HL-60/S4 (cell line): ENCODE data around the gene OR56B4.
"Not testable (repeated sequence)": the region's sequence is repeated elsewhere in the genome, so short reads cannot be mapped to it uniquely, and the experiment has no call there.

Experiments used
- in situ Hi-C: fragments of 300-500 bp; cut with MboI; formaldehyde crosslinking; loops from 2 replicates; pipeline ENCODE4 v1.14.3; 2022; ENCODE audit warnings: low sequenced_read_pairs

The OR56B4 gene

DNA sequence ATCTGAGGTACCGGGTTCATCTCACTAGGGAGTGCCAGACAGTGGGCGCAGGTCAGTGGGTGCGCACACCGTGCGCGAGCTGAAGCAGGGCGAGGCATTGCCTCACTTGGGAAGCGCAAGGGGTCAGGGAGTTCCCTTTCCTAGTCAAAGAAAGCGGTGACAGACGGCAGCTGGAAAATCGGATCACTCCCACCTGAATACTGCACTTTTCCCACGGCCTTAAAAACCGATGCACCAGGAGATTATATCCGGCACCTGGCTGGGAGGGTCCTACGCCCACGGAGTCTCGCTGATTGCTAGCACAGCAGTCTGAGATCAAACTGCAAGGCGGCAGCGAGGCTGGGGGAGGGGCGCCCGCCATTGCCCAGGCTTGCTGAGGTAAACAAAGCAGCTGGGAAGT lies 36.3 kb downstream of the OR56B4 start:
- in situ Hi-C loops: not testable (repeated sequence)

- in situ Hi-C loops: no loop called here
These were observed 43.6 kb downstream of the OR56B4 start for GRCh38 chr11:6151117-6151516.

GRCh38 chr11:6152126-6152525 lies 44.6 kb downstream of the OR56B4 start:
- in situ Hi-C loops: no loop called here

- in situ Hi-C loops: no loop called here
These were observed 49.3 kb downstream of the OR56B4 start for GRCh38 chr11:6156628-6157359.
